Measurements from ENCODE around the gene BCOR.

GRCh38 chrX:40108162-40108958 is 10.6 kb upstream of the BCOR start:
- no peak for TF ChIP-seq POLR2A (IDR thresholded peaks at IDR 0.05)
- no peak for TF ChIP-seq CTCF (IDR thresholded peaks at IDR 0.05)
